HG02981 (cell line): ENCODE results near the gene ZNF205.

Experiments used
- ATAC-seq: cut with Tn5 transposase; IDR thresholded peaks from one replicate; pipeline ENCODE4 v1.9.1; 2021; ENCODE audit warnings: mild to moderate bottlenecking, moderate library complexity; ENCODE audit not compliant: unreplicated experiment

ZNF205 gene

DNA sequence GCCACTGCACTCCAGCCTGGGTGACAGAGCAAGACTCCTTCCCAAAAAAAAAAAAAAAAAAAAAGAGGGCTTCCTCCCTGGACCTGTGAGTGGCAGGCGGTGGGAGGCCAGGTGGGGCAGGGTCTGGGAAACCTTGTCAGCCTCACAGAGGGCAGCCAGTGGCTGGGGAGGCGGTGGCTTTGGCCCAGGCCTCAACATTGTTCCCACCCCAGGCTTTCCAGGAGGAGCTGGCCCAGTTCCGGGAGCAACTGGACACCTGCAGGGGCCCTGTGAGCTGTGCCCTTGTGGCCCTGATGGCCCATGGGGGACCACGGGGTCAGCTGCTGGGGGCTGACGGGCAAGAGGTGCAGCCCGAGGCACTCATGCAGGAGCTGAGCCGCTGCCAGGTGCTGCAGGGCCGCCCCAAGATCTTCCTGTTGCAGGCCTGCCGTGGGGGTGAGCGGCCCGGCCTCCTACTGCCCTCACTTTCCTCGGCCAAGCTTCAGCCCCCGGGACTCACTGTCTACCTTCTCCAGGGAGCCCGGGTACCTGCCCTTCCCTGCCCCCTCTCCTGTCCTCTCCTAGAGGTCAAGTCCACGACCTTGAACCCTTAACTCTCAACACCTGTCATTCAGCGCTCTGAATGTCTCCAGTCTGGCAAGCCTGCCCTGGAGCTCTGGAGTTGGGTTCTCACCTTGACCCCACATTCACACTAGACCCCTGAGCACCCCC is 34.8 kb downstream of the ZNF205 start:
- ATAC-seq: no peak

GRCh38 chr16:3147757-3148104 is 35.3 kb downstream of the ZNF205 start:
- ATAC-seq: no peak

DNA sequence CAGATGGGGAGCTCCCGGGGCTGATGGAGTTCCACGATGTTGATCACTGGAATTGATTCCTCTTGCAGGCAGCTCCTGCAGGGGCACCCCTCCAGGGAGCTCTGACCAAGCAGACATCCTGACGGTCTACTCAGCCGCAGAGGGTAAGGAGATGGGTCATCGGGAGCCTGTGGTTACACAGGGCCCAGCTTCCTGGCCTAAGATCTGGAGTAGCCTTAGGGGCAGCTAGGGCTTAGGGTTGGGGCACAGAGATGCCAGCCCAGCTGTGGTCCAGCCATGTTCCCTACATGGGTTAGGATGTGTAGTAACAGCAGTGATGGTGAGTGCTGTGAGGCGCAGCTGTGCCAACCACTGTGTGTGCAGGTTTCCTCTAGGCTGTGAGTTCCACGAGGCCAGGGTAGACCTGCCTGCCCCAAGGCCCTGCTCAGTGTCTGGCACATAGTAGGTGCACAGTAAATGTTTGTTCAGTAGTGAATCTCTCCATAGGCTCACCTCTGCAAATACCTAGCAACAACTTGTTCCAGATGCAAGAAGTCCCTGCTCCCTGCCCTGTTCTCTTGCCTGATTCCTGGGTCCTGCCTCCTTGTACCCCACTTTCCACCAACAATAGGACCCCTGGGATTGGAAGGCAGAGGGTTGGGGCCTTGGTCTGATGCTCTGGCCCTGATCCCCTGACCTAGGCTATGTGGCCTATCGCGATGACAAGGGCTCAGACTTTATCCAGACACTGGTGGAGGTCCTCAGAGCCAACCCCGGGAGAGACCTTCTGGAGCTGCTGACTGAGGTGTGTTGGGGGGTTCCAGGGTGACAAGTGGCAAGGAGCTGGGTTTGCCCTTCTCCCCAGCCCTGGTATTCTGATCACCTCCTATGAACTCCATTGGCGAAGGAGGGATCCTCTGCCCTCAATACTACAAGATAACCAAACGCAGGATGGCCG is 36.1 kb downstream of the ZNF205 start:
- ATAC-seq: no peak

DNA sequence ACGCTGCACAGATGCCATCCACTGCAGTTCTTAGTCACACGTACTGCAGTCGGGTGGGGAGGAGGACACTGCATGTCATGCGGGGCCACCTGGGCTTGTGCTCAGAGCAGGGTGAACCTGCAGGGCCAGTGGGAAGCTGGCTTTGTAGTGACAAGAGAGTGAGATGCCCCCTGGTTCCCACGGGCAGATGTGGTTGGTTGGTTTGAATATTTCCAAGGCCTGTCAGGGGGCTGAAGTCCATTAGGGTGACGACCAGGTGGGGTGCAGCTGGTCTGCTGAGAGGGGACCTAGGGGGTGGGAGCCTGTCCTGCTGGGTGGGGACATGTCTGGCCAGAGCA is 36.8 kb downstream of the ZNF205 start:
- no peak for ATAC-seq

- ATAC-seq: no peak
Observed at GRCh38 chr16:3149630-3150345, 37.4 kb downstream of the ZNF205 start.

DNA sequence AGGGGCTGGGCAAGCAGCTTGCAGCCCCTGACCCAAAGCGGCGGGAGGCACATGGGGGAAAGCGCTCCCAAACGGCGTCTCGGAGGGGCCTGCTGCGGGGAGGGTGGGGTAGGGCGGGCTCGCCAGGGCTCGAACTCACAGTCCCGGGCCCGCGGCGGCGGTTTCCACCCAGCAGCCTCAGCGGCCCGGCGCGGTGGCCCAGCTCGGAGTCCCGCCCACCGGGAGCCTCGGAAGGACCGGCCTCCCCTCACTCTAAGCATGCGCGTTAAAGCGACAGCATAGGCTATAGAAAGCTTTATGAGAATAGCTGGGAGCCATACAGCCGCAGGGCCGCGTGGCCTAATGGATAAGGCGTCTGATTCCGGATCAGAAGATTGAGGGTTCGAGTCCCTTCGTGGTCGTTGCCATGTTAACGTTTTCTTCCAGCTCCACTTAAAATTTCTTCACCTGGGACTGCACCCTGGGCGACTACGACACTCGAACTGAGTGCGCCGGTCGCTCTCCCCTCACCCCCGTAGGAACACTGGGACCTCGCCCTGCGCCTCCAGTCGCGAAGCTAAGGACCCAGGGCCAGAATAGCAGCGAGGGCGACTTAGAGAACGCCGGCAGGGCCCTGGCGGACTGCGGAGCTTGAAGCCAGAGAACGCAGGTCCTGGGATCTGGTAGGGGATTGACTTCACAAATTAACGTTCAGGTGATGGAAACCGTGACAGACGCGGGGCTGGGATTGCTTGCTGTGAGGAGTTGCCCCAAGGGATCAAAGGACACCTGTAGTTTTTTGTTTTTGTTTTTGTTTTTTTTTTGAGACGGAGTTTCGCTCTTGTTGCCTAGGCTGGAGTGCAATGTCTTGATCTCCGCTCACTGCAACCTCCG is 38.2 kb downstream of the ZNF205 start:
- ATAC-seq: peak; percentile 65

- no peak for ATAC-seq
Observed at GRCh38 chr16:3152027-3152276, 39.6 kb downstream of the ZNF205 start.

GRCh38 chr16:3152277-3152990 is 40.0 kb downstream of the ZNF205 start:
- no peak for ATAC-seq

DNA sequence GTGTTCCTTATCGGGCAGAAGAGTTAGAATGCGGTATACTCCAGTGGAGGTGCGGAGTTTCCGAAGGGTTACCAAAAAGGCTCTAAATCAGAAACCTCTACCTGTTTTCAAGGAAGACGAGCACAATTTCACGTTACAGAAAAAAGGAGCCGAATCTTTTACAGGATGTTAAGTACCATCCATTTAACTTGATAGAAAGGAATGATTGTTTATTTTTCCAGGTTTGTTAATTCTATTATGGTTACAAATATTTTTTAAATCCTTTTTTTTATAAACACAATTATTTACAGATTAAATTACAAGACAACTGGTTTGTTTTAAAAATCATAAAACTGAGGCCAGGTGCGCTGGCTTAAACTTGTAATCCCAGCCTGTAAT is 40.6 kb downstream of the ZNF205 start:
- ATAC-seq: no peak

DNA sequence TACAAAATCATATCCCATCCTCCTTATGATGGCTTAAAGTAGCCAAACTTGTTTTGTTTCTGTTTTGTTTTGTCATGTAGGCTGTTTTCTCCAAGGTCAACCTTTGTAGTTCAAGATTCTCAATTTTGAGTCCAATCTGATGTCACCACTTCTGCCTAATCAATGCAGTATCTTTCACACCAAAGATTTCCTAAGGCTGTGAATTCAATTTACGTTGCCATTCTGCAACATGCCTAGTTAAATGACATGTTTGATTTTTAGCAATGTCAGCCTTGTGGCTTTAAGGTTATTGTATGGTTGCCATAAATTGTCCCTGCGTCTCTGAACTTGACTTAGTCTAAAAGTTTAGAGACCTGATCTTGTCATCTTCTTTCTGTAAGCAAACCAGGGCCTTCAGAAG is 42.8 kb downstream of the ZNF205 start:
- ATAC-seq: no peak

- ATAC-seq: no peak
Observed at GRCh38 chr16:3155972-3156371, 43.6 kb downstream of the ZNF205 start.

GRCh38 chr16:3157229-3158025 is 45.0 kb downstream of the ZNF205 start:
- no peak for ATAC-seq

- ATAC-seq: no peak
Observed at GRCh38 chr16:3158026-3158509, 45.7 kb downstream of the ZNF205 start.

GRCh38 chr16:3158510-3159314 is 46.3 kb downstream of the ZNF205 start:
- peak; percentile 44 for ATAC-seq

DNA sequence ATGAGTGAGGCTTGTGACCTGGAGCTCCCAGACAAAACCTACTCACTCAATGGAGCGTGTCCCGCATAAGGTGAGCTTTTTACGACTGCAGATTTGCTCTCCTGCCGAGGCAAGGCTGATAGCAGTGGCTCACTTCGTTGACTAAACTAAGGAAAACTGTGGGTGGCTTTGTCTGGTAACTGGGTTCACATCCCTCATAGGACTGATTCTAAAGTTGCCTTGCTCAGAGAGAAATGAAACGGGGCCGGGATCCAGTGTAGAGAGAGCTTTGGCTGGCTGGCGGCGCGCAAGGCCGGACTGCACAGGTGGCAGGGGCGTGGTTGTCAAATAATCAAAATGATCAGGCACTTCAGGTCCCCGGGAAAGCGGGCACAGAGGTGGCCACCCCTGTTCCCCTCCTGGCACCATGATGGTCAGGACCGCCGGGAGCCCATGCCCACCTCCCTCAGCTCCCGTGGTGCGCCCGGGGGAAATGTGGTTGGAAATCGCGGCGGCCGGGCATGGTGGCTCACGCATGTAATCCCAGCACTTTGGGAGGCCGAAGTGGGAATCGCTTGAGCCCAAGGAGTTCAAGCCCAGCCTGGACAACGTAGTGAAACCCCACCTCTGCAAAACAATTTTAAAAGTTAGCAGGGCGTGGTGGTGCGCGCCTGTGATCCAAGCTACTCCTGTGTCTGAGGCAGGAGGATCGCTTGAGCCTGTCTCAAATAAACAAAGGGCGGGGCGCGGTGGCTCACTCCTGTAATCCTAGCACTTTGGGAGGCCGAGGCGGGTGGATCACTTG is 49.0 kb downstream of the ZNF205 start:
- ATAC-seq: no peak

DNA sequence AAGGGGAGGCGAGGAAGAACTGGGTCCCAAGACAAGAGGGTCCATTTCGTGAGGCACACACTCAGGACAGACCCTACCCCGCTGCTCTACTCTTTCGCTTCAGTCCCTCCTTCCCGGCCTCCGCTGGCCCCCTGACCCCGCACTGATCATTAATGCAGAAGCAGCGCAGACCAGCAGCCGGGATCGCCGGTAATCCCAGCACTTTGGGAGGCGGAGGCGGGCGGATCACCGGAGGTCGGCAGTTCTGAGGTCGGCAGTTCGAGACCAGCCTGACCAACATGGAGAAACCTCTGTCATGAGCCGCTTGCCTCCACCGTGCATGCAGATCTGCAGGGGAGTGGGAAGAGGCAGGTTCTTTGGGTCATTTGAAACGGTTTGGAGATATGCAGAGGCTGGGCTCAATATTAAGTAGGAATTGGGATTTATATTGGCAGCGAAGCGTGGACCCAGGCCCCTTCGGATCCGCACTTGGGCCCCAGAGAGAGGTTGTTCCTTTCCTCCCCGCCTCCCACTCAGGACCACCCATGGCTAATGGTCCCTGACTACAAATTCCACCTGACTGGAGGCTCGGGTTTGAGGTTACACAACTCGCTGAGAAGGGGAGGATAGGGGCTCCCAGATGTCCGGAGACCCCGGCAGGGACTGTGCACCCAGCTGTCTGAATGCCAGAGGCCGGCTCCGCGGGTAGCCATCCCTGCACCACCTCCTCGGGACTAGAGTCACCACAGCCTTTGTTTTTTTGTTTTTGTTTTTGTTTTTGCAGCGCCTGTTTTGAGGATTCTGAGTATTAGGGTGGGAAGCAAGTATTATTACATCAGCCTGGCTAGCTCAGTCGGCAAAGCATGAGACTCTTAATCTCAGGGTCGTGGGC is 52.0 kb downstream of the ZNF205 start:
- ATAC-seq: no peak
